ENCODE results near the gene GLRA3.

The GLRA3 gene

GRCh38 chr4:174595141-174595929 is 233.7 kb downstream of the GLRA3 start:
- no peak for DNase-seq (ENCODE audit: low spot score)

- DNase-seq (ENCODE audit: low spot score) = no peak
These were observed 235.3 kb downstream of the GLRA3 start for GRCh38 chr4:174593701-174594100.

- no peak for DNase-seq (ENCODE audit: low spot score)
These were observed 236.1 kb downstream of the GLRA3 start for GRCh38 chr4:174592985-174593335.

- no peak for DNase-seq (ENCODE audit: low spot score)
These were observed 236.6 kb downstream of the GLRA3 start for GRCh38 chr4:174592256-174592984.

GRCh38 chr4:174591243-174592021 is 237.6 kb downstream of the GLRA3 start:
- DNase-seq (ENCODE audit: low spot score) = no peak

- no peak for DNase-seq (ENCODE audit: low spot score)
These were observed 238.7 kb downstream of the GLRA3 start for GRCh38 chr4:174590336-174590735.
